GM12801 (cell line): Measurements from ENCODE around the gene RNASE7.

Source experiments
- CTCF ChIP-seq: IDR thresholded peaks from one replicate; pipeline ENCODE4 v1.5.1; 2011; ENCODE audit warnings: control low read depth; ENCODE audit not compliant: insufficient read length; ENCODE audit errors: extremely low read depth

Gene RNASE7

GRCh38 chr14:21001218-21001617 is 40.9 kb upstream of the RNASE7 start:
- TF ChIP-seq CTCF = no peak

- TF ChIP-seq CTCF = no peak
These were observed 38.3 kb upstream of the RNASE7 start for GRCh38 chr14:21003788-21004346.

GRCh38 chr14:21011136-21011535 is 31.0 kb upstream of the RNASE7 start:
- no peak for TF ChIP-seq CTCF

GRCh38 chr14:21014761-21015190 is 27.4 kb upstream of the RNASE7 start:
- peak; percentile 81 for TF ChIP-seq CTCF

- TF ChIP-seq CTCF = no peak
These were observed 26.9 kb upstream of the RNASE7 start for GRCh38 chr14:21015312-21015711.

- no peak for TF ChIP-seq CTCF
These were observed 25.6 kb upstream of the RNASE7 start for GRCh38 chr14:21016413-21017190.

- TF ChIP-seq CTCF = no peak
These were observed 24.5 kb upstream of the RNASE7 start for GRCh38 chr14:21017528-21018245.
